ENCODE results near the gene MYOZ3. TPM values are rescaled to one million over a fixed set of nuclear protein-coding genes. Genes with fewer than 3 reads are reported as not detected.

Gene MYOZ3
- total and polyA plus RNA-seq, 12 donors: 0.12 to 1.9 (median 0.45) TPM; not detected in 1

- no peaks in the 10 kb centered on the region for H3K9me3 ChIP-seq (replicated peaks in 1 of 3)
- H3K36me3 ChIP-seq (replicated peaks in 1 of 2): no peaks in the 10 kb centered on the region
- peak in 6 of 7 donors; percentile 58 to 85 (median 80) for DNase-seq
- no peaks in the 10 kb centered on the region for H3K27me3 ChIP-seq
- peaks cover 68 to 76% of the 10 kb centered on the region in 2 donors for H3K4me1 ChIP-seq (replicated peaks in 1 of 2)
- TF ChIP-seq CTCF (IDR thresholded peaks at IDR 0.05) (no peak), POLR2A (IDR thresholded peaks at IDR 0.05) (peak in 1 of 2 donors; percentile 86)
- 28 to 38% (median 32%) methylated on average over 16 to 21 of the region's 21 CpGs for WGBS, 4 donors
- peak overlapping the region in 1 of 4 donors; percentile 21 for H3K4me3 ChIP-seq
- intact Hi-C loops (cut with DNase I): no loop called here
- peak overlapping the region; percentile 80 to 99 (median 96) for H3K27ac ChIP-seq
Observed at GRCh38 chr5:150637245-150638052, 23.6 kb upstream of the MYOZ3 start.

GRCh38 chr5:150638053-150638444 lies 23.0 kb upstream of the MYOZ3 start:
- TF ChIP-seq POLR2A (IDR thresholded peaks at IDR 0.05): no peak
- TF ChIP-seq CTCF (IDR thresholded peaks at IDR 0.05): no peak
- Histone ChIP-seq H3K4me3 (no peak overlapping the region), H3K9me3 (replicated peaks in 1 of 3) (no peaks in the 10 kb centered on the region), H3K27me3 (no peaks in the 10 kb centered on the region), H3K36me3 (replicated peaks in 1 of 2) (no peaks in the 10 kb centered on the region), H3K27ac (peak overlapping the region; percentile 80 to 99 (median 96)), H3K4me1 (replicated peaks in 1 of 2) (peaks cover 67 to 76% of the 10 kb centered on the region in 2 donors)
- WGBS, 4 donors: 27 to 38% (median 36%) methylated on average over 1 of the region's 1 CpG
- intact Hi-C loops (cut with DNase I): no loop called here
- no peak for DNase-seq

- Histone ChIP-seq H3K9me3 (replicated peaks in 1 of 3) (no peaks in the 10 kb centered on the region), H3K36me3 (replicated peaks in 1 of 2) (no peaks in the 10 kb centered on the region), H3K4me1 (replicated peaks in 1 of 2) (peaks cover 73 to 80% of the 10 kb centered on the region in 2 donors), H3K27ac (peak overlapping the region; percentile 80 to 99 (median 96)), H3K4me3 (no peak overlapping the region), H3K27me3 (no peaks in the 10 kb centered on the region)
- WGBS, 4 donors: 60 to 70% (median 66%) methylated on average over 4 to 6 of the region's 6 CpGs
- intact Hi-C loops (cut with DNase I): no loop called here
- TF ChIP-seq POLR2A (IDR thresholded peaks at IDR 0.05) (no peak), CTCF (IDR thresholded peaks at IDR 0.05) (no peak)
- peak in 1 of 7 donors; percentile 18 for DNase-seq
Observed at GRCh38 chr5:150638488-150639376, 22.3 kb upstream of the MYOZ3 start.

GRCh38 chr5:150639377-150639692 lies 21.7 kb upstream of the MYOZ3 start:
- no peaks in the 10 kb centered on the region for H3K36me3 ChIP-seq (replicated peaks in 1 of 2)
- intact Hi-C loops (cut with DNase I): no loop called here
- TF ChIP-seq CTCF (IDR thresholded peaks at IDR 0.05) (no peak), POLR2A (IDR thresholded peaks at IDR 0.05) (no peak)
- WGBS, 4 donors: 71 to 89% (median 80%) methylated on average over 3 of the region's 3 CpGs
- H3K9me3 ChIP-seq (replicated peaks in 1 of 3): no peaks in the 10 kb centered on the region
- peaks cover 79 to 87% of the 10 kb centered on the region in 2 donors for H3K4me1 ChIP-seq (replicated peaks in 1 of 2)
- H3K27ac ChIP-seq: peak overlapping the region; percentile 80 to 99 (median 96)
- H3K27me3 ChIP-seq: no peaks in the 10 kb centered on the region
- peak in 1 of 7 donors; percentile 14 for DNase-seq
- H3K4me3 ChIP-seq: no peak overlapping the region
